GM23338 (cell line): ENCODE results near the gene NTRK3. TPM values are rescaled to one million over a fixed set of nuclear protein-coding genes. Genes with fewer than 3 reads are reported as not detected.

Experiments used
- ATAC-seq: fragments of 200-7000 bp; cut with Tn5 transposase; 3 replicates; pipeline ENCODE4 v1.9.1; 2020
- DNase-seq: peaks from one replicate; pipeline ENCODE4 v3.0.0-alpha.2; 2015; ENCODE audit warnings: low spot score
- H2AFZ ChIP-seq: fragments of 200-600 bp; sonication (generic); 2 replicates; pipeline ENCODE4 v1.8.0; 2016; ENCODE audit warnings: antibody characterized with exemption, mild to moderate bottlenecking, moderate library complexity
- H3F3A ChIP-seq: fragments of 200-600 bp; sonication (generic); replicated peaks from 2 replicates; pipeline ENCODE4 v1.8.0; 2017; ENCODE audit warnings: antibody characterized with exemption, mixed run types, low read depth
- H3K27ac ChIP-seq: fragments of 200-600 bp; sonication (generic); 2 replicates; pipeline ENCODE4 v1.6.1; 2016; ENCODE audit warnings: low read depth
- H3K27me3 ChIP-seq: fragments of 200-600 bp; sonication (generic); 2 replicates; pipeline ENCODE4 v1.8.0; 2016; ENCODE audit warnings: mild to moderate bottlenecking, mixed run types, moderate library complexity; ENCODE audit not compliant: insufficient read depth
- H3K36me3 ChIP-seq: fragments of 200-600 bp; sonication (generic); 2 replicates; pipeline ENCODE4 v1.8.0; 2016; ENCODE audit warnings: mild to moderate bottlenecking; ENCODE audit not compliant: insufficient read depth
- H3K4me1 ChIP-seq: fragments of 200-600 bp; sonication (generic); 2 replicates; pipeline ENCODE4 v1.8.0; 2016; ENCODE audit warnings: mild to moderate bottlenecking, moderate library complexity; ENCODE audit not compliant: insufficient read depth
- H3K4me2 ChIP-seq: fragments of 200-600 bp; sonication (generic); 2 replicates; pipeline ENCODE4 v1.7.1; 2017; ENCODE audit warnings: mixed run types
- H3K4me3 ChIP-seq: fragments of 200-600 bp; sonication (generic); 2 replicates; pipeline ENCODE4 v1.6.1; 2016; ENCODE audit warnings: mixed run types
- H3K79me2 ChIP-seq: fragments of 200-600 bp; sonication (generic); replicated peaks from 2 replicates; pipeline ENCODE4 v1.8.0; 2017; ENCODE audit warnings: mild to moderate bottlenecking; ENCODE audit not compliant: insufficient read depth
- H3K9me2 ChIP-seq: fragments of 200-600 bp; sonication (generic); 2 replicates; pipeline ENCODE4 v1.8.0; 2017; ENCODE audit not compliant: insufficient read depth
- H4K20me1 ChIP-seq: fragments of 200-600 bp; sonication (generic); replicated peaks from 2 replicates; pipeline ENCODE4 v1.8.0; 2017; ENCODE audit warnings: mild to moderate bottlenecking; ENCODE audit not compliant: insufficient read depth
- H3K27ac Mint-ChIP-seq: 2 replicates; pipeline ENCODE4 v1.8.0; 2020; ENCODE audit warnings: inconsistent platforms, mild to moderate bottlenecking, moderate library complexity, mixed read lengths
- H3K27me3 Mint-ChIP-seq: 3 replicates; pipeline ENCODE4 v1.8.0; 2022; ENCODE audit warnings: low read depth, mild to moderate bottlenecking, moderate library complexity, mixed read lengths, inconsistent platforms; ENCODE audit not compliant: insufficient read depth, poor library complexity
- H3K36me3 Mint-ChIP-seq: 3 replicates; pipeline ENCODE4 v1.8.0; 2021; ENCODE audit warnings: low read depth, mild to moderate bottlenecking, inconsistent platforms, moderate library complexity, mixed read lengths
- H3K4me1 Mint-ChIP-seq: 3 replicates; pipeline ENCODE4 v1.8.0; 2020; ENCODE audit warnings: mild to moderate bottlenecking, inconsistent platforms, mixed read lengths
- H3K4me3 Mint-ChIP-seq: 3 replicates; pipeline ENCODE4 v1.8.0; 2021; ENCODE audit warnings: moderate library complexity, mild to moderate bottlenecking, inconsistent platforms, mixed read lengths
- H3K9me3 Mint-ChIP-seq: 3 replicates; pipeline ENCODE4 v1.8.0; 2020; ENCODE audit warnings: moderate library complexity, mild to moderate bottlenecking, inconsistent platforms, mixed read lengths
- ETS1 ChIP-seq: IDR thresholded peaks from 2 replicates; pipeline ENCODE4 v1.6.1; 2016; ENCODE audit warnings: antibody characterized with exemption
- EZH2 ChIP-seq: fragments of 200-600 bp; sonication (generic); IDR thresholded peaks from one replicate; pipeline ENCODE4 v1.8.0; 2017; ENCODE audit warnings: antibody characterized with exemption, mild to moderate bottlenecking, low read depth; ENCODE audit not compliant: unreplicated experiment
- EZH2phosphoT487 ChIP-seq: fragments of 200-600 bp; sonication (generic); IDR thresholded peaks from one replicate; pipeline ENCODE4 v1.8.1; 2018; ENCODE audit warnings: antibody characterized with exemption; ENCODE audit not compliant: unreplicated experiment
- NANOG ChIP-seq: IDR thresholded peaks from 2 replicates; pipeline ENCODE4 v1.6.1; 2016; ENCODE audit warnings: antibody characterized with exemption, borderline replicate concordance
- POLR2AphosphoS5 ChIP-seq: IDR thresholded peaks from 2 replicates; pipeline ENCODE4 v1.6.1; 2016; ENCODE audit warnings: antibody characterized with exemption, low read depth
- REST ChIP-seq: IDR thresholded peaks from one replicate; pipeline ENCODE4 v1.6.1; 2018; ENCODE audit warnings: antibody characterized with exemption; ENCODE audit not compliant: unreplicated experiment
- ZNF331 ChIP-seq: fragments of 250-450 bp; sonication (Bioruptor Pico); IDR thresholded peaks from 2 replicates; pipeline ENCODE4 v1.5.0; 2020; ENCODE audit warnings: low read depth, mild to moderate bottlenecking, moderate library complexity
- ZNF462 ChIP-seq: fragments of 250-450 bp; sonication (Bioruptor Pico); IDR thresholded peaks from 2 replicates; pipeline ENCODE4 v1.5.0; 2020; ENCODE audit warnings: mild to moderate bottlenecking, moderate library complexity
- polyA plus RNA-seq: library from polyadenylated mRNA; unstranded; fragments of >200 nt; fragmentation: Nextera tagmentation; extraction: Ambion mirVana; gene quantifications from 2 replicates; pipeline ENCODE4 v1.2.1, GENCODE V29; 2016
- total RNA-seq: library from RNA; depleted of rRNA; stranded (reverse); fragments of >200 nt; shearing (Covaris generic); gene quantifications from 2 replicates; pipeline ENCODE4 v1.2.3, GENCODE V29; 2014

NTRK3 gene
- total and polyA plus RNA-seq, 2 experiments from 2014 or later, result 3.1 to 5.3 TPM

DNA sequence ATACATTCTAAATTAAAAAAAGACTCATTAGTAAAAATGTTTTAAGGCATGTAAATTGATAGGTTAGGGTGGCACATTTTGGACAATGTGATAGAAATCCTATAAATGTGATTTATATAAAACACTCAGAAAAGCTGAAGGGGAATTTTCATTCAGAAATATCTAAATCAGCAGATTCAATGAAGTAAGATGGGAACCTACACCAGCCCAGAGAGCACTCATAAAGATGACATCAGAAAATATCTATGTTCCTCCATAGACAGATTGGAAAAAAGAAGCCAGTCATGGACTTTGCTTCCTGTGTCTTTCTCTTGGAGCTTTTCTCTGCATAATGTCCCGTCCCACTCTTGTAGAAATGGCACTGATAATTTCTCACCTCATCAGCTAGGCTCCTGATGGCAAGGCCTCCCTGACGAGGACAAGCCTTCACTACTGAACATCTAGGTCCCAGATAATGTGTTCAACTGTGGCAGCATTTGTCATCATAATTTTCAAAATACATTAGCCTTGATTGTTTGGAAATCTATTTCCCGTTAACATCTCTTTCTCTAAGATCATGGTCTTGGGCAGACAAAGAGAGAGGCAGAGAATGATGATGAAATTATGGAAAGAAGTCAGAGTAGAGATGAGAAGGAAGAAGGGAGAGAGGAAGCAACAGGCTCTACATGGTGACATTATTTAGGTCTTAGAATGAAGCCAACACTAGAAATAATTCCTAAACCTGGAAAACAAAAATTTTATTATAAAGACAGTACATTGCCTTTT is 354.4 kb downstream of the NTRK3 start:
- no peak for ATAC-seq

More for the DNA sequence above, 354.4 kb downstream of the NTRK3 start:
- Mint-ChIP-seq H3K9me3 (no peaks in the 10 kb centered on the region), H3K4me1 (no peaks in the 10 kb centered on the region; the same call in 2 of the 3 replicates), H3K4me3 (no peak overlapping the region), H3K36me3 (no peaks in the 10 kb centered on the region), H3K27me3 (peaks cover 8% of the 10 kb centered on the region), H3K27ac (no peak overlapping the region)
- Histone ChIP-seq H4K20me1 (no peaks in the 10 kb centered on the region), H3K27me3 (no peaks in the 10 kb centered on the region), H3K36me3 (no peaks in the 10 kb centered on the region), H3F3A (no peaks in the 10 kb centered on the region), H3K4me2 (no peak overlapping the region), H2AFZ (no peak overlapping the region), H3K27ac (no peak overlapping the region), H3K4me1 (no peaks in the 10 kb centered on the region), H3K79me2 (no peaks in the 10 kb centered on the region), H3K9me2 (no peaks in the 10 kb centered on the region), H3K4me3 (no peak overlapping the region)
- TF ChIP-seq POLR2AphosphoS5 (no peak), ZNF331 (CRISPR knock-in tag) (no peak), NANOG (no peak), EZH2phosphoT487 (no peak), REST (no peak), EZH2 (no peak), ETS1 (no peak), ZNF462 (CRISPR knock-in tag) (no peak)
- no peak for DNase-seq
